Glutamatergic neuron (in vitro differentiated cells): ENCODE data around the gene FAM174B. TPM values are rescaled to one million over a fixed set of nuclear protein-coding genes. Genes with fewer than 3 reads are reported as not detected.

Experiments used
- DNase-seq: peaks from one replicate; pipeline ENCODE4 v3.0.0; 2022
- H3K27ac Mint-ChIP-seq: one replicate; pipeline ENCODE4 v1.8.0; 2020; ENCODE audit warnings: mild to moderate bottlenecking, mixed read lengths, inconsistent platforms; ENCODE audit not compliant: unreplicated experiment
- H3K27me3 Mint-ChIP-seq: one replicate; pipeline ENCODE4 v1.8.0; 2020; ENCODE audit warnings: mild to moderate bottlenecking, moderate library complexity, mixed read lengths, inconsistent platforms; ENCODE audit not compliant: unreplicated experiment
- H3K36me3 Mint-ChIP-seq: one replicate; pipeline ENCODE4 v1.8.0; 2020; ENCODE audit warnings: mild to moderate bottlenecking, mixed read lengths, inconsistent platforms; ENCODE audit not compliant: unreplicated experiment
- H3K4me1 Mint-ChIP-seq: one replicate; pipeline ENCODE4 v1.8.0; 2020; ENCODE audit warnings: mild to moderate bottlenecking, low read depth, mixed read lengths, inconsistent platforms; ENCODE audit not compliant: unreplicated experiment
- H3K4me3 Mint-ChIP-seq: one replicate; pipeline ENCODE4 v1.8.0; 2020; ENCODE audit warnings: mild to moderate bottlenecking, mixed read lengths, inconsistent platforms; ENCODE audit not compliant: unreplicated experiment
- H3K9me3 Mint-ChIP-seq: one replicate; pipeline ENCODE4 v1.8.0; 2020; ENCODE audit warnings: mild to moderate bottlenecking, moderate library complexity, mixed read lengths, inconsistent platforms; ENCODE audit not compliant: unreplicated experiment
- CTCF ChIP-seq: fragments of 200-600 bp; sonication (generic); IDR thresholded peaks from one replicate; pipeline ENCODE4 v1.5.0; 2021; ENCODE audit not compliant: partially characterized antibody, unreplicated experiment
- total RNA-seq: library from RNA; stranded (reverse); fragmentation: NEBNext Ultra II Directional; extraction: Animal tissue kit (Norgen Biotek cat#: 25700); gene quantifications from one replicate; pipeline ENCODE4 v1.2.1, GENCODE V29; 2021; ENCODE audit not compliant: unreplicated experiment

FAM174B gene
- total RNA-seq, 1 donor from 2014 or later, result 8.6 TPM

GRCh38 chr15:92661956-92662355 lies 6.4 kb upstream of the FAM174B start:
- H3K27me3 Mint-ChIP-seq, result peaks cover 6% of the 10 kb centered on the region
- peaks cover 4% of the 10 kb centered on the region for H3K36me3 Mint-ChIP-seq
- H3K4me1 Mint-ChIP-seq, result peaks cover 10% of the 10 kb centered on the region
- DNase-seq, result no peak
- TF ChIP-seq CTCF, result no peak
- peaks cover 4% of the 10 kb centered on the region for H3K9me3 Mint-ChIP-seq
- no peak overlapping the region for H3K27ac Mint-ChIP-seq
- H3K4me3 Mint-ChIP-seq, result no peak overlapping the region

GRCh38 chr15:92661069-92661468 lies 5.5 kb upstream of the FAM174B start:
- Mint-ChIP-seq H3K27me3 (peaks cover 4% of the 10 kb centered on the region), H3K9me3 (no peaks in the 10 kb centered on the region), H3K4me3 (no peak overlapping the region), H3K27ac (no peak overlapping the region), H3K4me1 (peaks cover 4% of the 10 kb centered on the region), H3K36me3 (no peaks in the 10 kb centered on the region)
- no peak for TF ChIP-seq CTCF
- no peak for DNase-seq

GRCh38 chr15:92657486-92657885 lies 1.9 kb upstream of the FAM174B start:
- Mint-ChIP-seq H3K4me1 (peaks cover 18% of the 10 kb centered on the region), H3K9me3 (peaks cover 16% of the 10 kb centered on the region), H3K27me3 (peaks cover 15% of the 10 kb centered on the region), H3K4me3 (no peak overlapping the region), H3K27ac (no peak overlapping the region), H3K36me3 (no peaks in the 10 kb centered on the region)
- no peak for TF ChIP-seq CTCF
- no peak for DNase-seq

GRCh38 chr15:92656089-92656488 lies 514 bp upstream of the FAM174B start:
- Mint-ChIP-seq H3K27ac (no peak overlapping the region), H3K9me3 (peaks cover 16% of the 10 kb centered on the region), H3K36me3 (peaks cover under 1% of the 10 kb centered on the region), H3K4me1 (peaks cover 18% of the 10 kb centered on the region), H3K27me3 (peaks cover 15% of the 10 kb centered on the region), H3K4me3 (peak overlapping the region; percentile 84)
- TF ChIP-seq CTCF, result no peak
- no peak for DNase-seq

- H3K4me3 Mint-ChIP-seq, result peak overlapping the region; percentile 49
- peak overlapping the region; percentile 22 for H3K27ac Mint-ChIP-seq
- peaks cover 16% of the 10 kb centered on the region for H3K9me3 Mint-ChIP-seq
These were observed 913 bp downstream of the FAM174B start for GRCh38 chr15:92654662-92655061.

More at GRCh38 chr15:92654662-92655061, 913 bp downstream of the FAM174B start:
- H3K36me3 Mint-ChIP-seq, result peaks cover 6% of the 10 kb centered on the region
- H3K4me1 Mint-ChIP-seq, result peaks cover 21% of the 10 kb centered on the region
- no peak for TF ChIP-seq CTCF
- H3K27me3 Mint-ChIP-seq, result peaks cover 13% of the 10 kb centered on the region
- no peak for DNase-seq
